HG03571 (cell line): ENCODE measurements around the gene IL32.
"Not testable (repeated sequence)": the region's sequence is repeated elsewhere in the genome, so short reads cannot be mapped to it uniquely, and the experiment has no call there.

ENCODE experiments used
- ATAC-seq: cut with Tn5 transposase; IDR thresholded peaks from one replicate; pipeline ENCODE4 v1.9.1; 2021; ENCODE audit not compliant: unreplicated experiment

The IL32 gene

GRCh38 chr16:3051009-3051408 lies 14.4 kb upstream of the IL32 start:
- ATAC-seq: no peak

GRCh38 chr16:3051494-3051893 lies 13.9 kb upstream of the IL32 start:
- no peak for ATAC-seq

- not testable (repeated sequence) for ATAC-seq
Measured at GRCh38 chr16:3052571-3053329, 12.7 kb upstream of the IL32 start.

GRCh38 chr16:3053330-3053710 lies 12.1 kb upstream of the IL32 start:
- not testable (repeated sequence) for ATAC-seq

GRCh38 chr16:3054965-3055733 lies 10.3 kb upstream of the IL32 start:
- ATAC-seq: no peak

GRCh38 chr16:3055734-3056115 lies 9.7 kb upstream of the IL32 start:
- not testable (repeated sequence) for ATAC-seq

GRCh38 chr16:3056336-3057180 lies 8.9 kb upstream of the IL32 start:
- no peak for ATAC-seq

GRCh38 chr16:3057181-3058138 lies 8.0 kb upstream of the IL32 start:
- no peak for ATAC-seq

- peak; percentile 42 for ATAC-seq
Measured at GRCh38 chr16:3058139-3059030, 7.1 kb upstream of the IL32 start.

- ATAC-seq: peak; percentile 77
Measured at GRCh38 chr16:3059041-3059722, 6.3 kb upstream of the IL32 start.

GRCh38 chr16:3059723-3060242 lies 5.7 kb upstream of the IL32 start:
- no peak for ATAC-seq

- no peak for ATAC-seq
Measured at GRCh38 chr16:3060339-3061127, 4.9 kb upstream of the IL32 start.

- no peak for ATAC-seq
Measured at GRCh38 chr16:3062553-3062952, 2.9 kb upstream of the IL32 start.

GRCh38 chr16:3063625-3064386 lies 1.6 kb upstream of the IL32 start:
- ATAC-seq: no peak

GRCh38 chr16:3065742-3066439 lies 451 bp downstream of the IL32 start:
- ATAC-seq: no peak

- ATAC-seq: no peak
Measured at GRCh38 chr16:3066440-3066748, 954 bp downstream of the IL32 start.

GRCh38 chr16:3068487-3068886 lies 3.0 kb downstream of the IL32 start:
- no peak for ATAC-seq
